Lower leg skin (tissue), 4 donors: ENCODE results near the gene BCL11A. TPM values are rescaled to one million over a fixed set of nuclear protein-coding genes. Genes with fewer than 3 reads are reported as not detected.
A peak's percentile ranks its signal among the peaks of the same experiment; 100 is the strongest.

Experiments used
- DNase-seq, 2 donors: peaks; one replicate each; pipeline ENCODE4 v3.0.0-alpha.2; 2019; ENCODE audit warnings: low spot score in 2 of 2
- H3K4me3 ChIP-seq: fragments of 200-600 bp; sonication (generic); 2 replicates; pipeline ENCODE4 v1.5.1; 2017; ENCODE audit warnings: mild to moderate bottlenecking, low read depth; ENCODE audit not compliant: poor library complexity, severe bottlenecking
- CTCF ChIP-seq, 3 donors: fragments of 450-650 bp; IDR thresholded peaks; one replicate each; pipeline ENCODE4 v1.5.1; 2016; ENCODE audit warnings: antibody characterized with exemption in 3 of 3, mild to moderate bottlenecking in 3 of 3, moderate library complexity in 2 of 3
- POLR2A ChIP-seq, 2 donors: fragments of 450-650 bp; IDR thresholded peaks; one replicate each; pipeline ENCODE4 v1.6.1; 2016 to 2017; ENCODE audit warnings: antibody characterized with exemption in 2 of 2, mild to moderate bottlenecking in 1 of 2, moderate library complexity in 1 of 2
- WGBS, 2 donors: methylation state at CpG; one replicate each; pipeline ENCODE4 v1.1.5; 2018; 5-methylcytosine and 5-hydroxymethylcytosine counted together
- intact Hi-C: fragments of 100-400 bp; cut with DNase I; formaldehyde crosslinking; loops from one replicate; pipeline ENCODE4 v1.15.0; 2023; ENCODE audit warnings: low total_unique reads
- total RNA-seq, 4 donors: library from RNA; depleted of rRNA; stranded (reverse); fragments of >200 nt; gene quantifications; one replicate each; pipeline ENCODE4 v1.1.0, GENCODE V29; 2016

BCL11A gene
- total RNA-seq, 4 donors from 2014 or later, result 62.8 to 94.4 (median 71.5) TPM

GRCh38 chr2:60551240-60552077, 2.0 kb downstream of the BCL11A start:
- WGBS, 2 donors, result 4 to 6% methylated on average over 33 to 43 of the region's 63 CpGs
- intact Hi-C loops, result no loop called here
- no peak for TF ChIP-seq POLR2A (IDR thresholded peaks at IDR 0.05)
- no peak for TF ChIP-seq CTCF (IDR thresholded peaks at IDR 0.05)
- H3K4me3 ChIP-seq, result peak overlapping the region; percentile 59
- DNase-seq, result no peak

GRCh38 chr2:60550984-60551239, 2.5 kb downstream of the BCL11A start:
- intact Hi-C loops, result no loop called here
- TF ChIP-seq POLR2A (IDR thresholded peaks at IDR 0.05), result no peak
- no peak for TF ChIP-seq CTCF (IDR thresholded peaks at IDR 0.05)
- WGBS, 2 donors, result 4 to 9% methylated on average over 8 of the region's 8 CpGs
- H3K4me3 ChIP-seq, result peak overlapping the region; percentile 65
- no peak for DNase-seq

GRCh38 chr2:60550178-60550983, 3.1 kb downstream of the BCL11A start:
- intact Hi-C loops, result no loop called here
- peak overlapping the region; percentile 65 for H3K4me3 ChIP-seq
- DNase-seq, result peak in 1 of 2 donors; percentile 88
- no peak for TF ChIP-seq POLR2A (IDR thresholded peaks at IDR 0.05)
- TF ChIP-seq CTCF (IDR thresholded peaks at IDR 0.05), result no peak
- 1% methylated on average over 41 to 59 of the region's 62 CpGs for WGBS, 2 donors

- WGBS, 2 donors, result 0 to 2% methylated on average over 13 of the region's 13 CpGs
- peak overlapping the region; percentile 65 for H3K4me3 ChIP-seq
- intact Hi-C loops, result no loop called here
- no peak for DNase-seq
- TF ChIP-seq CTCF (IDR thresholded peaks at IDR 0.05), result no peak
- no peak for TF ChIP-seq POLR2A (IDR thresholded peaks at IDR 0.05)
Measured at GRCh38 chr2:60549928-60550177, 3.6 kb downstream of the BCL11A start.

GRCh38 chr2:60549238-60549927, 4.1 kb downstream of the BCL11A start:
- peak in 1 of 2 donors; percentile 85 for DNase-seq
- intact Hi-C loops, result no loop called here
- 2% methylated on average over 40 of the region's 40 CpGs for WGBS, 2 donors
- H3K4me3 ChIP-seq, result peak overlapping the region; percentile 65
- TF ChIP-seq CTCF (IDR thresholded peaks at IDR 0.05) (no peak), POLR2A (IDR thresholded peaks at IDR 0.05) (no peak)
